Posterior cingulate gyrus (tissue), 11 donors: ENCODE results near the gene RING1.
"Not testable (repeated sequence)": the region's sequence is repeated elsewhere in the genome, so short reads cannot be mapped to it uniquely, and the experiment has no call there.

Source experiments
- DNase-seq, 10 donors: peaks; one replicate each; pipeline versions ENCODE4 v3.0.0 to v3.0.0-alpha.2; 2020 to 2021; ENCODE audit warnings: mixed read lengths in 3 of 10
- intact Hi-C: fragments of 100-400 bp; cut with DNase I; formaldehyde crosslinking; loops from one replicate; pipeline ENCODE4 v1.15.1; 2023

RING1 gene

DNA sequence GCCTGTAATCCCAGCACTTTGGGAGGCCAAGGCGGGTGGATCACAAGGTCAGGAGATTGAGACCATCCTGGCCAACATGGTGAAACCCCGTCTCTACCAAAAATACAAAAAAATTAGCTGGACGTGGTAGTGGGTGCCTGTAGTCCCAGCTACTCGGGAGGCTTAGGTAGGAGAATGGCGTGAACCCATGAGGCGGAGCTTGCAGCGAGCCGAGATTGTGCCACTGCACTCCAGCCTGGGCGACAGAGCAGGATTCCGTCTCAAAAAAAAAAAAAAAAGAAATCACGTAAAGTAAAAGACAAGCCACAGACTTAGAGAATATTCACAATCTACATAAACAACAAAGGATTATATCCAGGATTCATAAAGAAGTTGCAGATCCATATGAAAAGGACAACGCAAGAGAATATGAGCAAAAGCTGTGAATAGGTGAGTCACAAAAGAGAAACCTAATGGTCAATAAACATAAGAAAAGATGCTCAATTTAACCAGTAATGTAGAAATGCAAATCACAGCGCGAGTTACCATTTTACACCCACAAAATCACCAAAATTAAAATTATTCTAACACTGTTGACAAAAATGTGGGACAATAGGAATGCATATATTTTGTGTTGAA is 18.3 kb downstream of the RING1 start:
- DNase-seq, intact Hi-C loops: not testable (repeated sequence)

DNA sequence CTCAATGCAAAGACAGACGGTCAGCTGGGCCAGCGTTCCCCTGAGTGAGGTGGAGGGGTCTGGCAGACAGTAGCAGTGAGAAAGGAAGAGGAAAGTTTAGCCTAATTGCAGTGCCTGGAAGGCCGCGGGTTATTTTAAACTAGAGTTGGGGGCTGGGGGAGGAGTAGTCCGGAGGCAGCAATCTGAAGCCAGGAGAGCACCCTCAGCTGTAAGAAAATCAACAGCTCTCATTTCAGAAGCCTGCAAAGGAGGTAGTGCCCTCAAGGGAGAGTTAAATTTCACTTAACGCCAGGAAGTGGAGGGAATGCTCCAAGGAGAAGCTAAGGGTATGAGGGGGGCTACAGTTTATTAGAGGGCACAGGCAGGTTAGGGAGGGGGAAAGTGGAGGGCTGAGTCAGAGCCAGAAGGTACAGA is 26.9 kb downstream of the RING1 start:
- DNase-seq: no peak
- intact Hi-C loops: no loop called here

DNA sequence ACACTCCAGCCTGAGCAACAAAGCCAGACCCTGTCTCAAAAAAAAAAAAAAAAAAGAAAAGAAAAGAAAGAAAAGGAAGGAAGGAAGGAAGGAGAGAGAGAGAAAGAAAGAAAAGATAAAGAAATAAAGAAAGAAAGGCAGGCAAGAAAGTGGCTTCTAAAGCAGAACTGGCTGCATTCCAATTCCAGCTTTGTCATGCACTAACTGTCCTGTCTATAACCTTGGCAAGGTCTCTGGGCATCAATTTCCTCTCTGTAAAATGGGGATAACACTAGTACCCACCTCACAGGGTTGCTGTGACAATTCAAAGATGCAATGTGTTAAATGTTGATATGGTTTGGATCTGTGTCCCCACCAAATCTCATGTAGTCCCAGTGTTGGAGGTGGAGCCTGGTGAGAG is 28.0 kb downstream of the RING1 start:
- intact Hi-C loops: no loop called here

DNA sequence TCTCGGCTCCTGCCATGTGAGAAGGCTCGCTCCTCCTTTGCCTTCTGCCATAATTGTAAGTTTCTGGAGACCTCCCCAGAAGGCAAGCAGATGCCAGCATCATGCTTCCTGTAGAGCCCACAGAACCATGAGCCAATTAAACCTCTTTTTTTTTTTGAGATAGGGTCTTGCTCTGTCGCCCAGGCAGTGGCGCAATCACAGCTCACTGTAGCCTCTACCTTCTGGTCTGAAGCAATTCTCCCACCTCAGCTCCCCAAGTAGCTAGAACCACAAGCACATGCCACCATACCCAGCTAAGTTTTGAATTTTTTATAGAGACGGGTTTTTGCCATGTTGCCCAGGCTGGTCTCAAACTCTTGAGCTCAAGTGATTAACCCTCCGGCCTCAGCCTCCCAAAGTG is 28.6 kb downstream of the RING1 start:
- intact Hi-C loops: no loop called here

More for the DNA sequence above, 28.0 kb downstream of the RING1 start:
- no peak for DNase-seq

DNA sequence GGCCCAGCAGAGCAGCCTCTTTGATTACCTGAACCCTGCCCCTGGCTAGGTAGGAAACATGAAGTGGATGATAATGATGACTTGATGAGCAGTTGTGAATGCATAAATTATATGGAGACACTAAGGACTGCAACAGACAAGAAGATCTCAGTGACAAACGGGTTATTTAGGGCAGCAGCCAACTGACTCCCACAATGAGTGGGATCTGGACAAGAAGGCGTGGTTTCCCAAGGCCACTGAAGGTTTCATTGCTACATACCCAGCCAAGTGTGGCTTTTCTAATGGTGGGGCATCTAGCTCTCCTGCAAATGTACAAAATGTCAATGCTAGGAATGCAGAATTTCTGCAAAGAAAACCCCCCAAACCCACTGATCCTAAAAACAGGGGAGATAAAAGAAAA is 29.4 kb downstream of the RING1 start:
- intact Hi-C loops: no loop called here
- no peak for DNase-seq

More for the DNA sequence above, 28.6 kb downstream of the RING1 start:
- DNase-seq: no peak

DNA sequence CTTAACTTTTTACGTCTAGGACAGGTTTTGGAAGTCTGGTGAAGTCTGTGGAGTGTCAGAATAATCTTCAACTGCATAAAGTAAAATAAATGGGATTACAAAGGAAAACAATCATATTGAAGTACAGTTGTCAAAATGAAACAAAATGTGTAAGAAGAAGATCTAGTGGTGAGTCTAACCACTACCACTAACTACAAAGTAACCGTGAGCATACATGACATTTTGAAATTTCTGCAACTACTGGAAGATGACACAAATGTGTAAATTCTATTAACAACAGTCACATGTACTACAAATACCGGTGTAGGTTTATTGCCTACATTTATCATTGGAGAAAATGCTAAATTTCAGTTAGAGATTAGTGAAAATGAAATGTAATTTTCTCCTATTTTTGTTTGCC is 33.7 kb downstream of the RING1 start:
- no peak for DNase-seq
- intact Hi-C loops: loop anchor here (10.0 kb wide), 1 partner anchor 47 kb away; the partner anchor contains the start of gene COL11A2

DNA sequence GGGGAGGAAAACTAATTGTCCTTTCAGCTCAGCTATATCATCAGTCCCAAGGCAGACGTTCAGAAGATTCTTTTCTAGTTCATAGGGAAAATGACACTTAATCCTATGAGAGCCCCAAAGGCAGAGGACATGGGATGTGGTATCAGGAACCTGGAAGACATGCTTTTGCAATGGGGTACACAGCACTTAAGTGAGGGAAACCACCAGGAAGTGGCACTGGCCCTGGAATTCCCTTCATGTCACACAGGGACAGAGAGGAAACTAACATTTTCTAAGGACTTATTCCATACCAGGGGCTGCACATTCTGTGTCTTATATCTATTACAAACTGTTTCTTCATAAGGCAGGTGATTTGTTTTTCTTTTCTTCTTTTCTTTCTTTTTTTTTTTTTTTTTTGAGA is 35.2 kb downstream of the RING1 start:
- intact Hi-C loops: loop anchor here (10.0 kb wide), 1 partner anchor 49 kb away; the partner anchor contains the start of gene COL11A2
- no peak for DNase-seq

DNA sequence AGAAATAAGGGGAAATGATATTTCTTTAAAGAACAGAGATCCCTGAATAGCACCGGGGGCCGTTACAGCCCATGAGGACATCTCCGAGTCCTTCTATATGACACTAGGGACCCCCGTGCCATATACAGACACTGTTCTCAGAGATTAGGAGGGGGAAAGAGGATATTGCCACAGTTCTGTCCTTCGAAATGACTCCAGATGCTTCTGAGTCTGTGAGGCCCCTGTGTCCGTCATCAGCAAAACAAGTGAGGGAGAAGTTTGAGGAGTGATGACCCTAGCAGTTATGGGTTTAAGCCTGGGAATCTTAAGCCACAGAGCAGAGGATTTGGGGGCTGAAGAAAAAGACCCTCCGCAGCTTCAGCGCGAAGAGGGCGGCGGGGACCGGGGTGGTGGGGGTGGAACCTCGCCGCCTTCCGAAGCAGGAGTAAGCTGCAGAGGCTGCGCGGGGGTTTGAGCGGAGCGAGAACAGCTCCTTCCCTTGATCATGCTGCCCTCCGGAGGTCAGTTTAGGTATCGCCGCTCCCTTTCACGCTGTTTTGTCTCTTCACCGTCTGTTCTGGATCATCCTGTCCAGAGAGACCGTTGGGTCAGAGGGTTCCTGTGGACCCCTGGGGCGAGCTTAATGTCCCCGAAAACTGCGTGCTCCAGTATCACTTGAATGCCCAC is 39.8 kb downstream of the RING1 start:
- intact Hi-C loops: loop anchor here (1.0 to 10.0 kb wide), 6 partner anchors 36 to 361 kb away; partner anchors contain the start of gene COL11A2
- DNase-seq: peak; percentile 83 to 98 (median 91)

DNA sequence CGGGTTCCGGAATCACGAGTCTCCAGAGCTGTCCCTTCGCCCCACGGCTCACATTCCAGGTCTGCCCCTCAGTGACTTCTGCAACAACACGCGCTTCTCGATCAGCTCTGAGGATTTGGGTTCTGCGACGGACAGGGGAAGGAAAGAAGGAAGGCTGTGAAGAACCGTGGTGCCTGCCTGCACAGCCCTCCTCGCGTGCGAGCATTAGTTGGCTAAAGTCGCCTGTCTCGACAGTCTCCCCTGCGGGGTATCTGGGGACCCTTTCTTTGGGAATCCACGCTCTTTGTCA is 40.3 kb downstream of the RING1 start:
- peak in 2 of 10 donors; percentile 12 to 81 for DNase-seq
- intact Hi-C loops: loop anchor here (1.0 to 10.0 kb wide), 6 partner anchors 36 to 361 kb away; partner anchors contain the start of gene COL11A2

DNA sequence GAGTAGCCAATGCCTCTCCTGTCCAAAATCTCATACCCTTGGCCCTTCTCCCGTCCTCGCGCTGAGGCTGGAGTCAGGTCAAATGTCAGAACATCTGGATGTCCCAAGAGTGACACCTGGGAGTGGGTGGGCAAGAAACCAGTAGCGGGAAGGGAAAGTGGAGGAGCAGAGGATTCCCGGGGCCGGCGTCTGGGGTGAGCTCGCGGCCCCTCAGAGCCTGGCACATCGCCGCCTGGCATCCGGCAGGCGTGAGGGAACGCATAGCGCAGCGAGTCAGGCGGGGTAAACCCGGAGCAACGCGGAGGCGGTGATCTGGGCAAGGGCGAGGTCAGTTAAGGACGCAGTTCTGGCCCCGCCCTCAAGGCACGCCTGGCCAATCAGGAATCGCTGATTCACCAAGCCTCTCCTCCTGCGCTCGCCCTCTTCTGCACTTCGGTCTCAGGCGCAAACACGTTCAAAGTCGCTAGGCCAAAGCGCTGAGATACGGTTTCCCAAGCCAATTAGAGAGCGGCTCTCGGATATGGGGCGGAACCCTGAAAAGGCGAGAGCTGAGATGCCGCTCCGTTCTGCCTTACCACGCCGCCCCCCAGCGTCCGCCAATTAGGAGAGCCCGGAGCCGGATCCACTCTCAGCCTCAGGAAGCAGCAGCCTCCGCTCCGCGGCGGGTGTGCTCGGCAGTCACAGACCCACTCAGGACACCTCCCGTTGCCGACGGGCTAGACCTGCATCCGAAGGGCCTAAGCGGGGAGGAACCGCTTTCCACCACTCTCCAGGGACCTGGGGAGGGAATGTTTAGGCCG is 40.8 kb downstream of the RING1 start:
- intact Hi-C loops: loop anchor here (1.0 to 10.0 kb wide), 6 partner anchors 37 to 362 kb away; partner anchors contain the start of gene COL11A2
- DNase-seq: peak; percentile 93 to 99 (median 97)

DNA sequence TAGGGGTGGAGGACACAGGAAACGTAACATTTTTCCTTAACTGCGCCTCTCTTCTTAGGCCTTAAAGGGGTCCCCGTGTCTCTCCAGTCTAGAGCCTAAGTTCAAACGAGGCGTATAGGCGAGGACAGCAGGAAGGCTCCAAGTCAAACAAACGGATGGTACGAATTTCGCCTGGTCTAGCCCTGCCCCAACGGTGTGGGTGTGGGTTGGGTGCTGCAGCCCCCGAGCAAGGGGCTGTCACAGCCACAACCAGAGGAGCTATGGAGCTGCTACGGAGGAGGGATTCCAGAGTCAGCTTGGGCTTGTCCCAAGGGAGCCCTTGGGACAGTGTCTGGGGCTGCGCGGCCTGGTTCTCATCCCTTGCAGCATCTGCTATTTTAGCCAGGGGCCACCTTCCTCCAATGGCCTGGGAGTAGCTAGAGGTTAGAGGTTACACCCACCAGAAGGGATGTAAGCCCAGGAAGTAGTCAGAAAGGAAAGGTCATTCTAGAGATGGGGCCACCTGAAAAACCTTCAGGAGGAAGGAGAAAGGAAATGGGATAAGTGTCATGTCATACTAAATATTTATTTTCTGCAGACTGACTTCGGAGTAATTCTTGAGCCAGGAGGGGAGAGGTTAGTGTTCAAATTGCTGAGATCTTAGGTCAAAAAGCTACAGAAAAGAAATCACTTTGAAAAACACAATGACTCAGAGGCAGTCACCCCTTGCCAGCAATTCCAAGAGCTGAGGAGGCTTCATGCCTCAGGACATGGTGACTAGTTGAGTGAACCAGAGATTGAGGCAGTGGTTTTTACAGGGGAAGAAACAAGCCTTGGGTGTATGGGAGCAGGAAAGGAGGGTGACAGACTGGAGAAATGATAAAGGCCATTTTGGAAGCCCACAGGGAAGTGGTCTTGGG is 41.7 kb downstream of the RING1 start:
- intact Hi-C loops: loop anchor here (2.0 to 10.0 kb wide), 4 partner anchors 38 to 363 kb away; partner anchors contain the start of gene COL11A2

DNA sequence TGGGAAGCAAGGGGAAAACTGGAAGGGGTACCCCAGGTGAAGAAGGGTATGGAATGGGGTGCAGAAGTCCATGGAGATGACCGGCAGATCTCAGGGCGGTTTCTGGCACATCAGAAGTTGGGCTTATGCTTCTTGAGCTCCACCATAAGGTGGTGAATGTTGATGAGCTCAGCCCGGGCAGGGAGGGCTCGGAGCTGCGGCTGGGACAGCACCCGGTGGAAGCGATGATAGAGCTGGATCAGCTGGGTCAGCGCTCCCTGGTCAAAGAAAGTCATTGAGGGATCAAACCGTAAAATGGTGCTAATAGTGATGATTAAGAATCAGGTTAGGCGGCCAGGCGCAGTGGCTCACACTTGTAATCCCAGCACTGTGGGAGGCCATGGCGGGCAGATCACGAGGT is 42.4 kb downstream of the RING1 start:
- DNase-seq: no peak
- intact Hi-C loops: no loop called here

More for the DNA sequence above, 41.7 kb downstream of the RING1 start:
- DNase-seq: peak in 1 of 10 donors; percentile 16

DNA sequence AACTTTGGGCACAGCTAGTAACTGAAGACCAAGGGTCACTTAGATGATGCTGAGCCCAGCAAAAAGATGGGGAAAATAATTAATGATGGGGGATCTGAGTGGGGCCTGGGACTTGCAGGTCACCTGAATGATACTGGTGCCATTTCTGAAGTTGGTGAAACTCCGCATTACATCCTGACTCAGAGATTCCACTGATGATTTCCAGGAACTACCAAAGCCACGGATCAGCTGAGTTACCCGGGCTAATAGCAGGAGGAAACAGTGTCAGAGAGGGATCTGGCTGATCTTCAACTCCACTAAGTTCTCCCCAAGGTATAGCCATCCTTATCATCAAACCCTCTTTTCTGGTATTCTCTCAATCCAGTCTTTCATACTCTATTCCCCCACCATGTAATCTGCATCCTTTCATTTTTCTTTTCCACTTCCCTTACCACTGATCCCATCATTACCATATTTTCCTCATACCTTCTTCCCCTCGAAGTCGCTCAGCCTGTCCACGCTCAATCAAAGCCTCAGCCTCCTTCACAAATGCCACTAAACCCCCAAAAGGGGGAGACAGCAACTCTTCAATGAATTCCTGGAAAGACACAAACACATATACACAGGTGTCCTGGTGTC is 43.2 kb downstream of the RING1 start:
- DNase-seq: no peak
- intact Hi-C loops: no loop called here

DNA sequence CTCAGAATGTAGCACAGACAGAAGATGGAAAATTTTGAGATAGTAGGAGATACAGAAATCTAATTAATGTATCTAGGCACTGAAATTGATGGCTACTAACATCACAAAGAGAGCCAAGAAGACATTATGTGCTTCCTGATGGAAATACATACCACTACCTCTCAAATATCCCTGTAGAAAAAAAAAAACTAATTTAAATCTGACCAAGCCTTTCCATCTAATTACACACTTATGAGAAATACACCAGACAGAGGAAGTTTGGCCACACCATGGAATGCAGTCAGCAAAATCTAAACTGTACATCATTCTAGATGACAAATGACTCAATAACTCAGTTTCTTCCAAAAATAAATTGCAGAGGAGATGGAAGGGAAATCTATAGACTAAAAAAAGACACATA is 44.5 kb downstream of the RING1 start:
- intact Hi-C loops: no loop called here
- no peak for DNase-seq

DNA sequence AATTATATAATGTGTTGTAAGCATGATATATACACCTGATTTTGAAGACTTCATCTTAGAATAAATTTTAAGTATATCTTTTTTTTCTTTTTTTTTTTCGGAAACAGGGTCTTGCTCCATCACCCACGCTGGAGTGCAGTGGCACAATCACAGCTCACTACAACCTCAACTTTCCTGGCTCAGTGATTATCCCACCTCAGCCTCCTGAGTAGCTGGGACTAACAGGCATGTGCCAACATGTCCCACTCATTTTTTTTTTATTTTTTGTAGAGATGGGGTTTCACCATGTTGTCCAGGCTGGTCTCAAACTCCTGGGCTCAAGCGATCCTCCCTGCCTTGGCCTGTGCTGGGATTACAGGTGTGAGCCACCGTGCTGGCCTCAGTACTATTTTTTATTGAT is 46.3 kb downstream of the RING1 start:
- intact Hi-C loops: no loop called here

DNA sequence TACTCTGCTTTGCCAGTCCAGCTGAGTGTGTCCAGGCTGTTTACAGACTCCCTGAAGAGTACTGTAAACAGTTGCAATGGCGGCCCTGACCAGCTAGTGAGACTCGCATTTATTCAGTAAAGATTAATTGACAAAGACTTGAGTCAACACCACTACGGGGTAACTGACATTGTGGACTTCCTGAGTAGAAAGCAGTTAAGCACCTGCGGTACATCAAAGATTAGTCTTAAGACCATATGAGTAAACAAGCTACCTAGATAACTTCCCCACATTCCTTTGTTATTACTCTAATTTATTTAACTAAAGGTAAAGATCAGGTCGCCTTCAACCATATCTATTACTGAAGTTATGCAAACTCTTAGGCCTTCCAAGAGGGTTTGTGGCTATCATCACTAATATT is 50.7 kb downstream of the RING1 start:
- intact Hi-C loops: no loop called here

More for the DNA sequence above, 46.3 kb downstream of the RING1 start:
- no peak for DNase-seq

More for the DNA sequence above, 50.7 kb downstream of the RING1 start:
- no peak for DNase-seq
